Measurements from ENCODE around the gene DGLUCY.
"Not testable (repeated sequence)": the region's sequence is repeated elsewhere in the genome, so short reads cannot be mapped to it uniquely, and the experiment has no call there.

DGLUCY gene

DNA sequence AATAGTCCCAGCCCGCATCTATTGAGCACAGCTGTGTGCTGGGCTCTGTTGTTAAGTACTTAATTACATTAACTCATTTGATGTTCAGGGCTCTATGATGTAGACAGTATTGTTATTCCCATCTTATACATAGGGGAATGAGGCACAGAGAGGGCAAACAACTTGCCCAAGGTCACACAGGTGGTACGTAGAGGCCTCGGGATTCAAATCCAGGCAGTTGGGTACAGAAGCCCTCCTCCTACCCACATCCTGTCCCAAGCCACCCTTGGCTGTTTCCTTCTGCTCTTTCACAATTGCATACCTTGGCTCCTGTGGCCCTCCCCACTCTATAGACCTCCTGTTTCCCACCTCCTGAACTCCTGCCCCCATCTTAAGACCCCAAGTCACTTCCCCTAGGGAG is 140.6 kb downstream of the DGLUCY start:
- H3K27ac Mint-ChIP-seq, result peak overlapping the region; percentile 74
- H3K27me3 Mint-ChIP-seq, result peaks cover 50% of the 10 kb centered on the region
- H3K9me3 Mint-ChIP-seq, result no peaks in the 10 kb centered on the region
- intact Hi-C loops (cut with micrococcal nuclease), result no loop called here
- peaks cover 48% of the 10 kb centered on the region for H3K4me1 Mint-ChIP-seq (ENCODE audit: low read depth)
- no peaks in the 10 kb centered on the region for H3K36me3 Mint-ChIP-seq (ENCODE audit: low read depth)
- H3K4me3 Mint-ChIP-seq, result peak overlapping the region; percentile 71

DNA sequence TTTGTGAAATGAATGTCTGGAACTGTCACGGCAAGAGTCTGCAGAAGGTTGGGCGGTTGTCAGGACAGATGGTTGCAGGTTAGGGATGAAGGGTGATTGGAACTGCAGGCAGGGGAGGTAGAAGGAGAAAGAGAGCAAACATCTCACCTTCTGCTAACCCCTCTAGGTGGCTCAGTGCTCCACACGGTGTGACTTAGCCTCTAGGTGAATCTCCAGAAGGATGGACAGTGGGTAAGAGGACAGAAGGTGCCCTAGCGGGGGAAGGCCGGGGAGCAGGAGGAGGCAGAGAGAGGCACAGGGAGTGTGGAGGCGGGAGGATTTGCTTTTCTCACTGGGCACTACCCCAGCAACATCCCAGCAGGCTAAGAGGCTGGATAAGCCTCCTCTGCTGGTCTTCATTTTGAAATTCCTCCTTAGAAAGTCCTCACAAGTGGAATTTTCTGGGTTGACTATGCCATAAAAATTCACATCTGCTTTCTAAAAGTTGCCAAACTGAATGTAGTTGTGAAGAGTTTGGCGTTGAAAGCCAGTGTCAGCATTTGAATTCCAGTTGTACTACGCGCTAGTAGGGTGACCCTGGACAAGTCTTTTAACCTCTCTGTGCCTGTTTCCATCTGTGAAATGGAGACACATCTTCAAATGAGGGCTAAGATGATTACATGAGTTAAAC is 141.3 kb downstream of the DGLUCY start:
- Mint-ChIP-seq H3K4me1 (ENCODE audit: low read depth) (peaks cover 41% of the 10 kb centered on the region), H3K9me3 (no peaks in the 10 kb centered on the region), H3K27me3 (peaks cover 50% of the 10 kb centered on the region), H3K27ac (no peak overlapping the region), H3K36me3 (ENCODE audit: low read depth) (no peaks in the 10 kb centered on the region), H3K4me3 (no peak overlapping the region)
- intact Hi-C loops (cut with micrococcal nuclease), result no loop called here

DNA sequence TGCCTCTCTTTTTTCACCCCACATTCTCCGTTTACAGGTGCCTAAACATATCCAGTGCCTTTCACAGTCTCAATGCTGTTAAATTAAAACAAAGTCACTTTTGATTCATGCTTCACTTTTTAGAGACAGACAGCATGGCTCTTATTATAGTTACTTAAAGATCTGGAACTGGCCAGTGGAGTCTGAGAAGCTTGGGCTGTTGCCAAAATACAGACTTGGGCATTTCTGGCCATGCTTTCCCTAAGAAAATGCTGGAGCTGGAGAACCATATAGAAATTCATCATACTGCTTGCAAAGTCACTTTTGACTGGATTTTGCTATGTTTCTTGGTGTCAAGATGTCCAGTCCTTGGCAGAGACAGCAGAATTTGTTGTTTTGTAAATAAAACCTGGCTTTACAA is 142.8 kb downstream of the DGLUCY start:
- no peak overlapping the region for H3K4me3 Mint-ChIP-seq
- intact Hi-C loops (cut with micrococcal nuclease), result no loop called here
- no peaks in the 10 kb centered on the region for H3K36me3 Mint-ChIP-seq (ENCODE audit: low read depth)
- H3K4me1 Mint-ChIP-seq (ENCODE audit: low read depth), result peaks cover 32% of the 10 kb centered on the region
- peaks cover 54% of the 10 kb centered on the region for H3K27me3 Mint-ChIP-seq
- no peaks in the 10 kb centered on the region for H3K9me3 Mint-ChIP-seq
- no peak overlapping the region for H3K27ac Mint-ChIP-seq

DNA sequence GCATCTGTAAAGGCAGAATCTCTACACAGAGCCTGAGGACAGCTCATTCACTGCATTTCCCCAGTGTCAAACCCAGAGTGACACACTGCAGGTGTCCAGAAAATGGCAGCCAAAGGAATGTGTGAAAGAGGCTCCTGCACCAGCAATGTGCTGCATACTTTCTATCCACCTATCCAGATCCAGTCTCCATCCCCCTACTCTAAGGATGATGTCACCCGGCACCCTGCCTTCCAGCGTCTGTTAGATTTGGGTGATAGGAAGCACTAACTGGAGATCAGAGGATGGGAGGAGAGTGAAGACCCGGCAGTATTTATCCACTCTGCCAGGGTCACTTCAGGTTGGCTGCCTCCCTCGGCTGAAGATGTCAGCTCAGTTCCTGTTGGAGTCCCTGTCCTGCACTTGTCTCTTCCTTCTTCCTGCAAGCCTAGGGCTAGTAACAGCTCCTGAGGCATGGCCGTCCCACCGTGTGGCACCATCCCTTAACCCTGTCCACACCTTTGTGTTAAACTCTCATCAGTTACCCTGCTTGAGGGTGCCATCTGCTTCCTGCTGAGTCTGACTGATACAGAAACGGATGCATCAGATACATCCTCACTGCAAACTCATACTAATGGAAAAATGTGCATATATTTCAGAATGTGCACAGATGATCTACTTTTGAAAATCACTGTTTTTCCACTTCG is 143.6 kb downstream of the DGLUCY start:
- no peaks in the 10 kb centered on the region for H3K9me3 Mint-ChIP-seq

DNA sequence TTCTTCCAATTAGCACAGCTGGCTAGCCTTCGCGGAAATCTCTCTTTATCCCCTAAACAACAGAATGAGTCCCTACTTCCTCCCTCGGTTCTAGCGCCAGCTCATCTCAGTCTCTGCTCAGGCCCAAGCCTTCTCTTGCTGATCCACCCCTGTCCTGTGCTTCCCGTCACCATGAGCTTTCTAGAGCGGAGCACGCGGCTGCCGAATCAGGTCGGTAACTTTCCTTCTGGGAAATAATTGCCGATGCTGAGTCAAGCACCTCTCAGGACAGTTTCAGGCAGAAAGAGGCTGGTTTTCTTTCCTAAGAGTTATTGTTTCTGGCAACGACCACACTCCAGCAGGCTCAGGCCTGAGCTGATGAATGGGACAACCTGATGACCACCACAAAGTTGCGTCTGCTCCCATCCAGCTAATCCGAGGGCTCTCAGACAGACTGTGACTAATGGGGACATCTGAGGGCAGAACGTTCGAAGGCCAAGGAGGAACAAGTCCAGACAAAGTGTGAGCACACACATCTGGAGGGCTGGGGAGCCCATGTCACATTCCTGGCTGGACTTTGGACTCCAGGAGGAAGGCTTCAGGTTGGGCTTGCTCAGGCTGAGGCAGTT is 144.2 kb downstream of the DGLUCY start:
- Mint-ChIP-seq H3K4me3 (no peak overlapping the region), H3K27ac (peak overlapping the region; percentile 63), H3K4me1 (ENCODE audit: low read depth) (peaks cover 32% of the 10 kb centered on the region), H3K27me3 (peaks cover 56% of the 10 kb centered on the region), H3K9me3 (no peaks in the 10 kb centered on the region), H3K36me3 (ENCODE audit: low read depth) (no peaks in the 10 kb centered on the region)
- intact Hi-C loops (cut with micrococcal nuclease), result no loop called here

More for the DNA sequence above, 143.6 kb downstream of the DGLUCY start:
- Mint-ChIP-seq H3K27ac (peak overlapping the region; percentile 63), H3K4me1 (ENCODE audit: low read depth) (peaks cover 32% of the 10 kb centered on the region), H3K36me3 (ENCODE audit: low read depth) (no peaks in the 10 kb centered on the region), H3K27me3 (peaks cover 59% of the 10 kb centered on the region), H3K4me3 (no peak overlapping the region)
- intact Hi-C loops (cut with micrococcal nuclease), result no loop called here

DNA sequence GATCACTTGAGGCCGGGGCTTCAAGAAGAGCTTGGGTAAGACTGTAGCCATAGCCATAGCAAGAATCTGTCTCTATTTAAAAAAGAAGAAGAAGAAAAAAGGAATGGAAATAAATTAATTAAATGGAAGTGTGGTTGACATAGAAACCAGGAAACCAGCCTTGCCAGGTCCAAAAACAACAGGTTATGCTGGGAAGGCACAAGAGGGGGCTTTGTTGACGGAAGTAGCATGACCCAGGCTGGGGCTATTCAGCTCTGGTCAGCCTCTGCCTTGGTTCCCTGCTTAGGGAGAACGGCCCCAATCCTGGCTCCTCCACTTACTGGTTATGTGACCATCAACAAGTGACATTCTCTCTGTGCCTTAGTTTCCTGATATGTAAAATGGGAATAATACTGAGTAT is 145.0 kb downstream of the DGLUCY start:
- Mint-ChIP-seq H3K27ac (peak overlapping the region; percentile 63), H3K4me1 (ENCODE audit: low read depth) (peaks cover 32% of the 10 kb centered on the region), H3K27me3 (peaks cover 60% of the 10 kb centered on the region), H3K4me3 (no peak overlapping the region), H3K36me3 (ENCODE audit: low read depth) (no peaks in the 10 kb centered on the region), H3K9me3 (no peaks in the 10 kb centered on the region)
- intact Hi-C loops (cut with micrococcal nuclease), result no loop called here

DNA sequence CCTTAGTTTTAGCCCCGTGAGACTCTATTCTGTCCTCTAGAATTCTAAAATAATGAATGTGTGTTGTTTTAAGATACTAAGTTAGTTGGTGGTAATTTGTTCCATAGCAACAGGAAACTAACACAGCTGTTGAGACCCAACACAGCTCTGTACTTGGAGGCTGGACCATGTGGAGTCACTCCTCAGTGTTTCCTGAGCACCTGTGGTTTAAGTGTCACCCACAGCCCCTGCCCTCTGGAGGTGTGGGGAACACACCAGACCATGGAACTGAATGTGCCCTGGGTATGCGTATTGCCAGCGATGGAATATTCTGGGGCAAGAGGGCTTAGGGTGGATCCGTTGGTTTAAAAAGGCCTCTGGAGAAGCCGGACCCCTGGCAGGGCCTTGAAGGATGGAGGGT is 147.2 kb downstream of the DGLUCY start:
- H3K9me3 Mint-ChIP-seq, result no peaks in the 10 kb centered on the region
- H3K27ac Mint-ChIP-seq, result no peak overlapping the region
- H3K4me3 Mint-ChIP-seq, result no peak overlapping the region
- intact Hi-C loops (cut with micrococcal nuclease), result no loop called here
- H3K27me3 Mint-ChIP-seq, result peaks cover 65% of the 10 kb centered on the region
- H3K36me3 Mint-ChIP-seq (ENCODE audit: low read depth), result no peaks in the 10 kb centered on the region
- H3K4me1 Mint-ChIP-seq (ENCODE audit: low read depth), result peaks cover 39% of the 10 kb centered on the region

DNA sequence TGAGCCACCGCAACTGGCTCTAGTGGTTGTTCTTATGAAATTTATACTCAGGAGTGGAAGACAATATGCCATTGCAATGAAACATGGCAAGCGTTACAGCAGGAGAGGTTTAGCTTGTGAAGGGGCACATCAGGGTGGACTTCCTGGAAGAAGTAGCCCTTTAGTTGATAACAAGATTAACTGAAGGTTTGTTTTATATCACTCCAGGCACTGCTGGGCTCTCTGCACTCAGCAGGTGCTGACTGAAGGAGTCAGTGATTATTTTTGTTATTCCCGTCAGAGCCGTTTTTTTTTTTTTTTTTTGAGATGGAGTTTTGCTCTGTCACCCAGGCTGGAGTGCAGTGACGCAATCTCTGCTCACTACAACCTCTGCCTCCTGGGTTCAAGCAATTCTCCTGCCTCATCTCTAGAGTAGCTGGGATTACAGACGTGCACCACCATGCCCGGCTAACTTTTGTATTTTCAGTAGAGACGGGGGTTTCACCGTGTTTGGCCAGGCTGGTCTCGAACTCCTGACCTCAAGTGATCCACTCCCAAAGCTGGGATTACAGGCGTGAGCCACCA is 148.2 kb downstream of the DGLUCY start:
- Mint-ChIP-seq H3K4me3 (no peak overlapping the region), H3K9me3 (no peaks in the 10 kb centered on the region), H3K4me1 (ENCODE audit: low read depth) (peaks cover 41% of the 10 kb centered on the region), H3K27me3 (peaks cover 57% of the 10 kb centered on the region), H3K36me3 (ENCODE audit: low read depth) (no peaks in the 10 kb centered on the region), H3K27ac (no peak overlapping the region)
- intact Hi-C loops (cut with micrococcal nuclease), result no loop called here

DNA sequence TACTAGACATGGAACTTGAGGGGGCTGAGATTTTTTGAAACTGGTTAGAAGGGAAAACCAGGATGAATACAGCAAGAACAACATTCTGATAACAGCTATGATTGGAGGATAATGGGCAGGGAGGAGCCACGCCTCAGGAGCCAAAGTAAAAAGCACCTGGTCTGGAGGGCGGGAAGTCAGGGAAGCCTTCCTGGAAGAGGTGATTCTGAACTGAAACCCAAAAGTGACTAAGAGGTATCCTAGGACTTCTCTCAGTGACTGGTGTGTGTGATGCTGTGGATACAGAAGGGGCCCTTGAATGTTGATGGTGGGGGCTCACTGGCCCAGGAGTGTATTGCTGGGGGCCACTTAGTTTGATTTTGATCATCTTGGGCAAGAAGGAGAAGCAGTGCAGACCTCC is 149.5 kb downstream of the DGLUCY start:
- Mint-ChIP-seq H3K4me1 (ENCODE audit: low read depth) (peaks cover 29% of the 10 kb centered on the region), H3K4me3 (no peak overlapping the region), H3K36me3 (ENCODE audit: low read depth) (no peaks in the 10 kb centered on the region), H3K9me3 (no peaks in the 10 kb centered on the region), H3K27ac (peak overlapping the region; percentile 29), H3K27me3 (peaks cover 44% of the 10 kb centered on the region)
- intact Hi-C loops (cut with micrococcal nuclease), result no loop called here

DNA sequence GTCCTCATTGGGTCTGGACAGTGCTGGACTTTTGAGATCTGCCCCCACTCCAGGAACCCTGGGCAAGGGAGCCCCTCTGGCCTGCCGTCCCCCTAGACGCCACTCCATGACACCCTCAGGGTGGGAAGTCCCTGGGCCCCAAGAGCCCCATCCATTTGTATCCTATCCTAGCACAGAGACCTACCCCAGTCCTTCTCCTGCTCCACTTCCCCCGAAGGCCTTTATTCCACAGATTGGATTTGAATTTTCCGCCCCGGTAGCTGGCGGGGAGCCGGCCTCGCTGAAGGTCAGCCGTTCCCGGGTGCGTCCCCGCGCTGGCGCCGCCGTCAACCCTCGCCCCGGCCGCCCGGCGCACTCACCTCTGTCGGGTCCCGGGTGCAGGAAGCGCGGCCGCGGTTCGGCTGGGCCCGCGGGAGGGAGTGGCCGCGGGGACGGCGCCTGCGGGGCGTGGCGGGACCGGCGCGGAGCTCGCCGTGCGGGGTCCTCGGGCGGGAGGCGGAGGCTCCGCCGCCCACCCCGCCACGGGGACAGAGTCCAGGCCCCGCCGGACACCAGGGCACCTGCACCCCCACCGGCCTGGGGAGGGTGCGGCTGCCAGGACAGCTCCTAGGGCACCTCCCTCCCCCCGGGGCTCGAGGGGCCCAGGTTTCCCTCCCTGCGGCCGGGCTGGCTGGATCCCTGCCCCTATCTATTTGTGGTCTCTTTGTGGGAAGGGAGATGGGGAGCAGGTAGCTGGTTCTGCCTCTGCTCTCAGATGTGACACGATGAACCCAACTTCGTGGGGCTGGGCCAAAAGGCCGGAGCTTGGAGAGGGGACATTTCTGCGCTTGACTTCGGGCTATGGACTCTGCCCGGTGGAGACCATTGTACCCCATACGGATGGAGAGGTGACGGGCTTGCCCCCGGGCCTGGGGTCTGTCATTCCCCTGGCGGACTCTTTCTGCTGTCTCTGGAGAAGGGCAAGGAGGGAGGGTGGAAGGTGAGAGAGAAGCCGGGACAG is 150.6 kb downstream of the DGLUCY start:
- Mint-ChIP-seq H3K27ac (peak overlapping the region; percentile 28), H3K27me3 (peaks cover 40% of the 10 kb centered on the region), H3K9me3 (no peaks in the 10 kb centered on the region), H3K4me3 (peak overlapping the region; percentile 65), H3K4me1 (ENCODE audit: low read depth) (peaks cover 23% of the 10 kb centered on the region), H3K36me3 (ENCODE audit: low read depth) (no peaks in the 10 kb centered on the region)
- intact Hi-C loops (cut with micrococcal nuclease), result loop anchor here (5.0 kb wide), 1 partner anchor 32 kb away; no protein-coding TSS in a partner anchor

DNA sequence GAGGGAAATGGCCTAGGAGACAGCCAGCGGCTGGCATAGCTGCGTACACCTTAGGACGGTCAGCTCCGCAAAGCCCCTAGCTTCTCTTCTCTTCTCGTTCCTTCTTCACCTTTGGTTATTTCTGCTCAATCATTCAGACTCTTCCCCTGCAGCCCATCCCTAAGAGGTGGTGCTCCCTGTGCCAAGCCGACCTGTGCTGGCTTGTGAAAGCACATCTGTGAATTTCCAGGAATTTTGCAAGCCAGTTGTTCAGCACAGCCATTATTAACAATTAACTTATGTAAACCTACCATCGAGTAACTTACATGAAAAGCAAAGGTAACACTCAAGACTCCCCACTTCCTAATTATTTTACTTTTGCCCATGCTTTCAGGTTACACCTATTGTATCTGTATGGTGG is 151.5 kb downstream of the DGLUCY start:
- Mint-ChIP-seq H3K4me1 (ENCODE audit: low read depth) (peaks cover 23% of the 10 kb centered on the region), H3K4me3 (no peak overlapping the region), H3K27ac (no peak overlapping the region), H3K9me3 (no peaks in the 10 kb centered on the region), H3K36me3 (ENCODE audit: low read depth) (no peaks in the 10 kb centered on the region), H3K27me3 (peaks cover 40% of the 10 kb centered on the region)
- intact Hi-C loops (cut with micrococcal nuclease), result loop anchor here (5.0 kb wide), 1 partner anchor 33 kb away; no protein-coding TSS in a partner anchor

DNA sequence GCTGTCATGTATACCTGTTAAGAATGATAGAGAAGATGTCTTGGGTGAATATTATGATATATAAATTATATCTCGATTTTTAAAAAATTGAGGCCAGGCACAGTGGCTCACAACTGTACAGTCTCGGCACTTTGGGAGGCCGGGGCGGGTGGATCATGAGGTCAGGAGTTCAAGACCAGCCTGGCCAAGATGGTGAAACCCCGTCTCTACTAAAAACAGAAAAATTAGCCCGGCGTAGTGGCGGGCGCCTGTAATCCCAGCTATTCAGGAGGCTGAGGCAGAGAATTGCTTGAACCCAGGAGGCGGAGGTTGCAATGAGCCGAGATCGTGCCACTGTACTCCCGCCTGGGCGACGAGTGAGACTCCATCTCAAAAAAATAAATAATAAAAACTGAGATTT is 152.4 kb downstream of the DGLUCY start:
- not testable (repeated sequence) for H3K36me3 Mint-ChIP-seq (ENCODE audit: low read depth); H3K27ac Mint-ChIP-seq; H3K4me3 Mint-ChIP-seq; H3K9me3 Mint-ChIP-seq
- intact Hi-C loops (cut with micrococcal nuclease), result loop anchor here (5.0 kb wide), 1 partner anchor 34 kb away; no protein-coding TSS in a partner anchor
- Mint-ChIP-seq H3K27me3 (peaks cover 38% of the 10 kb centered on the region), H3K4me1 (ENCODE audit: low read depth) (peaks cover 23% of the 10 kb centered on the region)

DNA sequence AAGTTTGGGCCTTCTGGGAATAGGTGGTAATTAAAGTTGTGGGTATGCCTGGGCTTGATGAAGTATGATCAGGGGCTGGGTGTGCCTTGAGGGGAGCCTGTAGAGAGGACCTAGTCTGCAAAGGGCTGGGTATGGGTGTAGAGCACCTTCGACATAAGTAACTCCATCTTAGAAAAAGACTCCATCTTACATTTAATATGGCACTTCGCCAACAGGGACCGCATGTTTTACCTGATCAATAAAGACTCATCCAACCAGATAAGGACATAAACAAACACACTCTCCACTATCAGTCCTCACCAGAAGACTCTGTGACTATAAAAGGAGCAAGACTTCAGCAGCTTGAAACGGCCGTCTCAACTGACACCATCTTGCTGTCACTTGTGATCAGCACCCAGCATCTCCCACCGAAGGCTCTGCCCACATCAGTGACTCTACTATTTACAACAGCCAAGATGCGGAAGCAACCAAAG is 154.1 kb downstream of the DGLUCY start:
- H3K27me3 Mint-ChIP-seq, result peaks cover 28% of the 10 kb centered on the region
- H3K4me1 Mint-ChIP-seq (ENCODE audit: low read depth), result peaks cover 23% of the 10 kb centered on the region
- peaks cover 11% of the 10 kb centered on the region for H3K36me3 Mint-ChIP-seq (ENCODE audit: low read depth)

More for the DNA sequence above, 154.1 kb downstream of the DGLUCY start:
- intact Hi-C loops (cut with micrococcal nuclease), result loop anchor here (5.0 kb wide), 1 partner anchor 36 kb away; no protein-coding TSS in a partner anchor
- no peak overlapping the region for H3K27ac Mint-ChIP-seq
- H3K4me3 Mint-ChIP-seq, result no peak overlapping the region
- no peaks in the 10 kb centered on the region for H3K9me3 Mint-ChIP-seq
